ENCODE data around the gene KLK11.

DNA sequence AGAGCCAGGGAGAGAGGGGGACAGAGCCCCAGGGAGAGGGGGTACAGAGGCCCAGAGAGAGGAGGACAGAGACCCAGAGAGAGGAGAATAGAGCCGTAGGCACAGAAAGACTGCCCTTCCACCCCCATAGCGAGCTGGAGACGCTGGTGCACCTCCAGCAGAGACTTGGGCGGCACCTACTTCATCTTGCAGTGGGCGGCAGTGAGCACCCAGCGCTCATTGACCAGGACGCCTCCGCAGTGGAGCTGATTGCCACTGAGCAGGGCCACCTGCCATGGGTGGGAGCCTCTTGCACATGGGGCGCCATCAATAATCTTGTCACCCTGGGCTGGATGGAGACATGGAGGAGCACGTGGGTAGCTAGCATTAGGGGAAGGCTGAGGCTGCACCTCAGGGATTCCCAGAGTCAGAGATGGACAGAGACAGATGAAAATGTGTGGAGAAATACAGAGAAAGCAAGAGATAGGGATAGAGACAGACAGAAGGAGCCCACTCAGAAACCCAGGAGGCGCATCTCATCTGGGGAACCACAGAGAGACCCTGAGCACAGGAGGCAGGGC lies 44.7 kb downstream of the KLK11 start:
- TF ChIP-seq, protein P1, sequence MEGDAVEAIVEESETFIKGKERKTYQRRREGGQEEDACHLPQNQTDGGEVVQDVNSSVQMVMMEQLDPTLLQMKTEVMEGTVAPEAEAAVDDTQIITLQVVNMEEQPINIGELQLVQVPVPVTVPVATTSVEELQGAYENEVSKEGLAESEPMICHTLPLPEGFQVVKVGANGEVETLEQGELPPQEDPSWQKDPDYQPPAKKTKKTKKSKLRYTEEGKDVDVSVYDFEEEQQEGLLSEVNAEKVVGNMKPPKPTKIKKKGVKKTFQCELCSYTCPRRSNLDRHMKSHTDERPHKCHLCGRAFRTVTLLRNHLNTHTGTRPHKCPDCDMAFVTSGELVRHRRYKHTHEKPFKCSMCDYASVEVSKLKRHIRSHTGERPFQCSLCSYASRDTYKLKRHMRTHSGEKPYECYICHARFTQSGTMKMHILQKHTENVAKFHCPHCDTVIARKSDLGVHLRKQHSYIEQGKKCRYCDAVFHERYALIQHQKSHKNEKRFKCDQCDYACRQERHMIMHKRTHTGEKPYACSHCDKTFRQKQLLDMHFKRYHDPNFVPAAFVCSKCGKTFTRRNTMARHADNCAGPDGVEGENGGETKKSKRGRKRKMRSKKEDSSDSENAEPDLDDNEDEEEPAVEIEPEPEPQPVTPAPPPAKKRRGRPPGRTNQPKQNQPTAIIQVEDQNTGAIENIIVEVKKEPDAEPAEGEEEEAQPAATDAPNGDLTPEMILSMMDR (IDR thresholded peaks at IDR 0.05), result no peak
- TF ChIP-seq EZH2 (IDR thresholded peaks at IDR 0.05) (no peak), EZH2phosphoT487 (IDR thresholded peaks at IDR 0.05) (no peak)
